Right renal pelvis (tissue), 4 donors: ENCODE results near the gene NUMBL. TPM values are rescaled to one million over a fixed set of nuclear protein-coding genes. Genes with fewer than 3 reads are reported as not detected.

Experiments used
- DNase-seq, 4 donors: peaks; one replicate each; pipeline ENCODE4 v3.0.0-alpha.2; 2013; ENCODE audit warnings: low read depth in 4 of 4, low spot score in 3 of 4, missing footprints in 1 of 4
- polyA plus RNA-seq, 4 donors: library from polyadenylated mRNA; unstranded; fragments of 120-200 nt; gene quantifications; one replicate each; pipeline ENCODE4 v1.2.1, GENCODE V29; 2013; ENCODE audit not compliant: insufficient read length in 4 of 4

The NUMBL gene
- polyA plus RNA-seq, 4 donors: 11.1 to 16.0 (median 12.6) TPM

DNA sequence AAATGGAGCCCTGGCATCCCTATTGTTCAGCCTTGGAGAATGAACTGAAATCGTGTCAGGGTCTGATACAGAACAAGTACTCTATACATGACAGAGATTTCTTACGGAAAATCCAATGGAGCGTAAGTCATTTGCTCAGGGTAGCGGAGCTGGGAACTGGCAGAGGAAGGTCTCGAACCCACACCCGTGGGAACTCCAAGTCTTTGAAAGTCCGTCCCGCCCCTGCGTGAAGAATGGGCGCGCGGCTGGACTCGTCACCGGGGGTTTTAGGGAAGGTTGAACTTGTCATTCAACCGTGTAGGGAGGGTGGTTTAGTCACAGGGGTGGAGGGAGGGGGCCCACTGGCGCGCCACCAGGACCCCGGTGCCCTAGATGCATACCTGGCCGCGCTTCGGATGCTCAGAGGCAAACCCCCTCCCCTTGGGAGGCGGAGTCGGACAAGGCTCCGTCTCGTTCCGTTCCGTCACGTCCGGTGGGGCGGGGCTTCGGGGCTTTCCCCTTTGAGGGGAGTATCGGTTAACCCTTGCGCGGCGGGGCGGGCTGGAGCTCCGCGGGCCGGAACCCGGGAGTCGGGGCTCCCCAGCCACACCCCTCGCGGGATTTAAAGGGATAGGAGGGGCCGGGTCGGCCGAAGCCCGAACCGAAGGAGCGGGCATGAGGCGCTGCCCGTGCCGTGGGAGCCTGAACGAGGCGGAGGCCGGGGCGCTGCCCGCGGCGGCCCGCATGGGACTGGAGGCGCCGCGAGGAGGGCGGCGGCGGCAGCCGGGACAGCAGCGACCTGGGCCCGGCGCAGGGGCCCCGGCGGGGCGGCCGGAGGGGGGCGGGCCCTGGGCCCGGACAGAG, 26.3 kb upstream of the NUMBL start, which contains the start of the genes COQ8B and ITPKC:
COQ8B (minus strand) TSS at position 405 of the 843 bp plus-strand sequence. CDS start 2,254 bp downstream, outside the sequence.
ITPKC (plus strand) TSS at position 631 of the 843 bp plus-strand sequence; CDS start at position 655, 24 bp downstream.
- peak; percentile 99 for DNase-seq

DNA sequence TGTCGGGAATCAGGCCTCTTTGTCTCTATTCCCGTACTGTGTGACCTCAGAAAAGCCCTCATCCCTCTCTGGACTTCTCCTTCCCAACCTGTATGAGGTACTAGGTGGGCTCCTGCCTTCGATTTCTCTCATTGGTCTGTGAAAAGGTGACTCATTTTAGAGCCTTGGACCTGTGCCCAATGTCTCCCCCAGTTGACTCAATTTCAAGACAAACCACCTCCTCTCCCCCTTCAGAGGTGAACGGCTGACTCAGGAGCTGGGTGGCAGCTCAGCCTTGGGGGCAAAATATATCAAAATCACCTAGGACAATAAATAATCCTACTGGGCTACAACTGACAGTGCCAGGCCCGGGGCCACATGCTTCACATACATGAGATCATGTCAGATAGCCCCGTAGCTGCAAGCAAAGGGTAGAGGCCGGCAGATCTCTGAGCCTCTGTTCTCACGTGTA, 25.6 kb upstream of the NUMBL start:
- DNase-seq: no peak

DNA sequence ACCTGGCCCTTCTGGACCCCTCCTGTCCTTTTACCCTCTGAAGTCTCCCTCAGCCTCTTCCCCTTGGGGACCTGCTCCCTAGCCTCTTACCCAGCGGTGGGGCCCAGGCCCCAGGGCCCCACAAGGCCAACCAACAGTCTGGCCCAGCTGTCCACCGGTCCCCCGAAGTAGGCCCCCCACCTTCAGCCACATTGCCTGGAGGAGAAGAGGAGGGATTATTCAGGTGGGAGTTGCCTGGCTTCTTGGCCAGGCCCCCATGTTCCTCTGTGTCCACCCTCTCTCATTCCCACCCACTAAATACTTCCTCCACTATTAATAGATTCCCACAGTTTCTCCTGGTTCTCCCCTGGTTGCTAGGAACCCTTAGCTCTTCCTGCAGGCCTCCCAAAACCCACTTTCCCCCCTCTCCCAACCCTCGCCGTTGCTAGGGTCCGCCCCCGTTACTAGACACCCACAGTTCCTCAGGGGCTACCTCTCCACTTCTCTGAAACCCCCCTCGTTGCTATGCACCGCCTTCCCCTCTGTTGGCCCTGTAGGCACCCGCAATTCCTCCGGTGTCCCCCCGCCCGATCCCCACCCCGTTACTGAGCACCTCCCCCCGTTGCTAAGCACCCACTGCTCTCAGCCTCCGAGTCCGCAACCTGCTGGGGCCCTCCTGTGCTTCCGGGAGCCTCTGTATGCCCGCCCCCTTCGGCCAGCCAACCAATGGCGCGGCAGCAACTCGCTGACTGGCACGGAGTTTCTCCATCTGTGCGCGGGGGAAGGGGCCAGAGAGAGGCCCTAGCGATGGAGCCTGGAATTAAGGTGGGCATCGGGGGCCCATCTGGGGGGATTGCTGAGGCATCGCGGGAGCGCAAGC, 24.2 kb upstream of the NUMBL start:
- DNase-seq: peak; percentile 85 to 92 (median 90)

DNA sequence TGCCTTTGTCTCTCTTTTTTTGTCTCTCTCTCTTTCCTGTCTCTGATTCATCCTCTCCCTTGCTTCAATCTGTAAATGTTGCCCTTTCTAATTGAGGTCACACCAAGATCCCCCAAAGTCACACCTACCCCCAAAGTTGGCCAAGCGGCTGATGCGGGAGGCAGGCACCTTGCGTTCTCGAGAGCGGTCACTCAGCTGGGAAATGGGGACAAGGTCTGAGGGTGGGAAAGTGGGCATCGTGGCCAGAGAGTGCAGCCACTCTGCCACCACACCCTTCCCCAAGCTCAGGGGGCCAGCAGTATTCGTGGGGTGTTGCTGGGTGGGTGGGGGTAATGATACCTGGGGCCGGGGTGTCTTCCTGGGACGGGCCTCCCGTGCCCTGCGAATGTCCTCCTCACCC, 23.5 kb upstream of the NUMBL start:
- DNase-seq: no peak

DNA sequence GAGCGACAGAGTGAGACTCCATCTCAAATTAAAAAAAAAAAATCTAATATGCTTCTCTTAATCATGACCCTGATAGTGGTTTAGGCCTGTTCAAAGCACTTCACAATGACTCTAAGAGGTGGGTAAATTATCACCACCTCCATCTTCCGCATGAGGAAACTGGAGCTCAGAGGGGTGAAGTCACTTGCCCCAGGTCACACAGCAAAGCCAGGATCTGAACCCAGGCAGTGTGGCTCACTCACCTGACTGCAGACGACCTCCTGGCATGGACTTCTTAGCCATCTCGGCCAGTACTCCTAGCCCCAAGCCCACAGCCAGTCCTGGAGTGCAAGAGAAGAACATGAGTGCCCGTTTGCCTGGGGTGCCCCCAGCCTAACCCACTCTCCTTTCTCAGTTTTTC, 19.4 kb upstream of the NUMBL start:
- no peak for DNase-seq

DNA sequence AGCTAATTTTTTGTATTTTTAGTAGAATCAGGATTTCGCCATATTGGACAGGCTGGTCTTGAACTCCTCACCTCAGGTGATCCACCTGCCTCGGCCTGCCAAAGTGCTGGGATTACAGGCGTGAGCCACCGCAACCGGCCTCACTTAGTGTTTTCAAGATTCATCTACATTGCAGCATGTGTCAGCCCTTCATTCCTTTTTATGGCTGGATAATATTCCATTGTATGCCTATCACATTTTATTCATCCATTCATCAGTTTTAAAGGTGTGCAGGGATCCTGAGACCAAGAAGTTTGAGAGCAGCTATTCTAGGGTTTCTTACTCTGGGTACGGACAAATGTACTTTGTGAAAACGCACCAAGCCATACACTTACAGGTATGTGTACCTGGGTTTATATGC, 17.2 kb upstream of the NUMBL start:
- no peak for DNase-seq

DNA sequence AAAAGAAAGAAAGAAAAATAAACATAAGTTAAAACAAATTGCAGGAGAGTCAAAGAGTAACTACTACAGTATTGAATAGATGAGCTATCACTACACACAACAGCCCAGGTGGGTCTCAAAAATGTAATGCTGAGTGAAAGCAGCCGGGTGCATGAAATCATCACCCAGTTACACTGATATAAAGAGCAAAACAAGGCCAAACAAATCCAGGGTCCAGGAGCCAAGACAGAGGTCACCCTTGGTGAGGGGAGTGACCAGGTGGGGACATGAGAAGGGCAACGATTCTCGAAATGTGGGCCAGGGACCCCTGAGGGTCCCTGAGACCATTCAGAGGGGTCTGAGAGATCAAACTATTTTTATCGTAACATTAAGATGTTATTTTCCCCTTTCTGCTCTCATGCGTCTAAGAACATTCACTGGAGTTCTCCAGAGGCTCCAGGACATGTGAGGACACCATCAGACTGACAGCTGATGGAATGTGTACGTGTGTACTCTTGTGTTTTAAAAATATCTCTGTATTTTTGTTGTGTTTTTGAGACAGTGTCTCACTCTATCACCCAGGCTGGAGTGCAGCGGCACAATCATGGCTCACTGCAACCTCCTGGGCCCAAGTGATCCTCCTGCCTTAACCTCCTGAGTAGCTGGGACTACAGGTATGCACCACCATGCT, 15.6 kb upstream of the NUMBL start:
- DNase-seq: no peak

DNA sequence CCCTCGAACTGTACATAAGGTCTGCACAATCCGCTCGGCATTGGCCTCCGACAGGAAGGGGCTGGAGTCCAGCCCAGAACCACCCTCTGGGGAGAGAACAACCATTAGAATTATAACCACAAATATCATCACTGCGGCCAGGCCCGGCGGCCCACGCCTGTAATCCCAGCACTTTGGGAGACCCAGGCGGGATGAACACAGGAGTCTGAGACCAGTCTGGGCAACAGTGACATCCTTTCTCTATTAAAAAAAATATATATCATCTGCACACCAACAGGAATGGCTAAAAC, 14.9 kb upstream of the NUMBL start:
- no peak for DNase-seq

DNA sequence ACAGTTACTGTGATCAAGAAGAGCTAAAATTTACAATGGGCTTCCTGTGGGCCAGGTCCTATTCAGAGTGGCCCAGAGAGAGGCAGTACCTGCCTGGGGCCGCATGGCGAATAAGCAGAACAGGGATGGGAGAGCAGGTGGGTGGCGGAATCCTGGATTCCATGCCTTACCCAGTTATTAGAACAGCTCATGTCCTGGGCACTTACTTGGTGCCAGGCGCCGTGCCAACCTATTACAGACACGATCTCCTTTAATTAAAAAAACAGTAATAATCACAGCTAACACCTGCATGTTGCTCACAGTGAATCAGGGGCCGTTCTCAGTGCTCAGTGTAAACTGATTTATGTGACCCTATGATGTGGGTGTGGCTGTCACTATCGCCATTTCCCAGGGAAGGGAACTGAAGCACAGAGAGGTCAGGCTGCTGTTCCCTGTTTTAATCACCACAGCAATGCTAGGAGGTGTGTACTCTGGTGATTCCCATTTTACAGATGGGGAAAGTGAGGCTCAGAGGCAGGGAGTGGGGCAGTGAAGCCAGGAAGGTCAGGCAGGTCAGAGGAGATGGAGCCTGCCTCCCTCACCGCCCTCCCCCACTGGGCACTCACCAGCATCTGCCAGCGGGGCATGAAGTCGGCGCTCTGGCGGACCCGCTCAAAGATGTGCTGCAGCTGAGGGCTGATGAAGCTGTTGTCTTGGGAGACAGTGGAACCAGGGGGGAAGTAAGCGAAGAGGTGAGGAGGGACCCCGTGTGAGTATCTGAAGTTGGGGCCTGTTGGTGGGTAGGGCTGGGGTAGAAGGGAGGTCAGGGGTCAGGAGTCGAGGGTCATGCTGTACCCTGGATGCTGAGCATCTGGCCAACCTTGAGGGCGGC, 14.3 kb upstream of the NUMBL start:
- DNase-seq: no peak

DNA sequence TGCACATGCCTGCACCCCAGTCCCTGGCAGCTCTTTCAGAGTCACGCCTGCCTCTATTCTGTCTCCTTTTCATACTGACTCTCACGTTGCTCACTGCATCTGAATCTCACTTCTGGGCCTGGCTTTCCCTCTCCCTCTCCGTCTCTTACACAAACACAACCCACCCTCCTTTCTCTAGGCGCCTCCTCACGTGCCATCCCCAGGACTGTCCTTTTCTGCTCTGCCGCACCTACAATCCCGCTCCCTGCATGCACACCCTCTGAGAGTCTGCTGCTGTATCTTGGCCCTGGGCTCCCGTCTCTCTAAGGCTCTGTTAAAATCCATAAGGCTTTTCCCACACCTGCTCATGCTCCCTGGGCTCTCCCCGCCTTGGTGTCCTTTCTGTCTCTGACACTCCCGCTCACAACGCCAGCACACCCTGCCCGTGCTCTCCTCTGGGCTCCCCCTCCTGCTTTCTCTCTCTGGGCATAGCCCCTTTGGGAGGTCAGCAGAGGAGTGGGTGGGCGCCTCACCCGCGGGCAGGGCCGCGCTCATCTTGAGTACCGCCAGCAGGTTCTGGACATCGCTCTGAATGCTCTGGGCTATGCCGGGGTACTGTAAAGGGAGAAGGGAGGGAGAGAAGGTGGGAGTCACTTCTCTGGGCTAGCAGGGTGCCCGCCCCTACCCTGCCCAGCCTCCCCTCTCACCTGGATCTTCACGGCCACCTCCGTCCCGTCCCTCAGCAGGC, 12.7 kb upstream of the NUMBL start:
- DNase-seq: no peak

DNA sequence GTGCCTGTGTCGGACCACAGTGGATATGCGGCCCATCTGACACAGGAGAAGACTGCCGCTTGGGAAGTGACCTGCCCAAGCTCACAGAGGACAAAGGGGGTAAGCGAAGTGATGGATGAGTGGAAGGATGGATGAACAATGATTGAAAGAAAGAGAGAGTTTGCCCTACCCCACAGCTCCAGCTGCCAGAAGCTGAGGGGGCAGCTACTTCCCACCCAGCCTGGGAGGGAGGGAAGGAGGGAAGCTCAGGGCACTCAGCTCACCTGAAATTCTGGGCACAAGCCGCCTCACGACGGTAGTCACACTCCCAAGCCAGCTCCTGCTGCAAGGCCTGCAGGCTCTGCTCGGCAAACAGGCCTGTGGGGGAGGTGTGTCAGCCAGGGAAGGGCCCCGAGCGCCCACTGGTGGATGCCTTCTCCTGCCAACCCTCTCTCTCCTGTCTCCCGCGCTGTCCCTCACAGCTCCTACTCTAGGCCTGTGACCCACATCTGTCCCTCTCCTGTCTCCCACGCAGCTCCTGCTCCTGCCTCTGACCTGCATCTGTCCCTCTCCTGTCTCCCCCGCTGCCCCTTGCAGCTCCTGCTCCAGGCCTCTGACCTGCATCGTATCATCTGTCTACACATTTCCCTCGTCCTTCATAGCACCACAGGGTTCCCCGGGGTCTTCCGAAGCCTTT, 12.0 kb upstream of the NUMBL start:
- DNase-seq: no peak

DNA sequence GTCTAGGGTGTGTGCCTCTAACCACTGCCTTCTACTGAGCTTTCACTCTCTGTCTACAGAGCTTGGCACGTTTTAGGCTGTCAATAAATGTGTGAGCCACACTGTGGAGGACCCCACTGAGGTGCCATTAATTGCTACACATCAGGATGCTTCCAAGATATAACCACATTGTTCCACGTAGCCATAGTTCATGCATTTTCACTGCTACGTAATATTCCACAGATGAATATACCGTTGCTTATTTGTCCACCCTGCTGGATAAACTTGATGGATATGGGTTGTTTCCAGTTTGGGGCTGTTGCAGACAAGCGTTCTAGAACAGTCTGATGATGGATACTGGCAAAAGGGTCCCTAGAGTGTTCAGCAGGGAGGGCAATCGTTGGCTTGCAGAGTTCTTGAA, 11.3 kb upstream of the NUMBL start:
- no peak for DNase-seq

DNA sequence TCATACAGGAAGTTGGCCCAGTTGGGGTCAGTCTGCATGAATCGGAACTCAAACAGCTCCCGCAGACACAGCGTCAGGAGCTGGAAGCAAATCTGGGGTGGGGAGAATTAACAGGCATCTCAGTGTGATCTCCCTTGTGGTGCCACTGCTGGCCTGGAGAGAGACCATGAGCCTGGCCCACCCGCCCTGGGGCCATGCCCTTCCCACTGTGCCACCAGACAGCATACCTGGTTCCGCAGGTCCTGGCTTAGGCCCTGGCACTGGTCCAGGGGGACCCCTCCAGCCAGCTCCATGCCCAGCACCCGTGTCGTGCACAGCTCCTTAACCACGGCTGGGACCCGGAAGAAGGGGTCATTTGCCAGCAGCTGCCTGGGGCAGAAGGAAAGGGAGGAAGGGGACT, 9.6 kb upstream of the NUMBL start:
- no peak for DNase-seq

DNA sequence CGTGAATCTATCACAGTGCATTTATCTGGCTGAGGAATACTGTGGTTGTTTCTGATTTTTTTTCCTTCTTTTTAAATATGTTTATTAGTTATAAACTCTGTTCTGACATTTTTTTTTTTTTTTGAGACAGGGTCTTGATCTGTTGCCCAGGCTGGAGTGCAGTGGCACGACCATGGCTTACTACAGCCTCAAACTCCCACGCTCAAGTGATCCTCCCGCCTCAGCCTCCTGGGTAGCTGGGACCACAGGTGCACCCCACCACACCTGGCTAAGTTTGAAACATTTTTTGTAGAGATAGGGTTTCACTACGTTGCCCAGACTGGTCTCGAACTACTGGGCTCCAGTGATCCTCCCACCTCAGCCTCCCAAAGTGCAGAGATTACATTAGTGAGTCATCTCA, 6.6 kb upstream of the NUMBL start:
- no peak for DNase-seq

DNA sequence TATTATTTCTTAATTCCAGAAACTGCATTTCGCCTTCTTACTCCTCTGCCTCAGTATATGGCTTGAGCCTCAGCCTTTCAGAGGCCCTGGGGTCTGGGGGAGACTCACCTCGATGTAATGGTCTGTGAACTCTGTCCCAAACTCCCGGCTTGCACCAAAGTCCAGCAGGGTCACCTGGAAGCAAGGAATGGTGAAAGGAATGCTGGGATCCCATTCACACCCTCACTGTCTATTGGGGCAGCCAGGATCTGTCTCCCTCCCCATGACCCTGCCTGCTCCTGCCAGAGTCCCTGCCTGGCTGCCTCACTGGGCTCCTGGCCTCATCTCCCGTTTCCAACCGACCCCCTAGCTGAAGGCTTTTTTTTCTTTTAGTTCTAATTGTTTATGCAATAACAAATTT, 5.4 kb upstream of the NUMBL start:
- DNase-seq: no peak

DNA sequence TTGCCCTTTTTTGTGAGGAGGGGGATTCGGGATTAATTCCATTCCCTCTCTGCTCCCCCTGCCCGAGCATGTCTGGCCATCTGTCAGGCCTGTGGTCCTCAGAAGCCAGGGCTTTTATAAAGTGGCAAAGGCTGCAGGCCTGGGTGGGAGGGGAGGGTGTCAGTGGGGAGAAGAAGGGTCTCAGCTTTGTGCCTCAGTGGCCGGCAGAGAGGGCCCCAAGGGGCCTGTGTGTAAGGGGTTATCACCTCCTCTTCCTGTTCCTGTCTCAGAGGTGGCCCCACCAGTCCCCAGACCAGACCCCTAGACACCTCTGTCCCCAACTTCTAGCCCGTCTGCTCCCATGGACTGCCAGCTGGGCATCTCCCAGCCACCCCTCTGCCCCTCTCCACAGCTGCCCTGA, 3.4 kb upstream of the NUMBL start:
- DNase-seq: no peak

DNA sequence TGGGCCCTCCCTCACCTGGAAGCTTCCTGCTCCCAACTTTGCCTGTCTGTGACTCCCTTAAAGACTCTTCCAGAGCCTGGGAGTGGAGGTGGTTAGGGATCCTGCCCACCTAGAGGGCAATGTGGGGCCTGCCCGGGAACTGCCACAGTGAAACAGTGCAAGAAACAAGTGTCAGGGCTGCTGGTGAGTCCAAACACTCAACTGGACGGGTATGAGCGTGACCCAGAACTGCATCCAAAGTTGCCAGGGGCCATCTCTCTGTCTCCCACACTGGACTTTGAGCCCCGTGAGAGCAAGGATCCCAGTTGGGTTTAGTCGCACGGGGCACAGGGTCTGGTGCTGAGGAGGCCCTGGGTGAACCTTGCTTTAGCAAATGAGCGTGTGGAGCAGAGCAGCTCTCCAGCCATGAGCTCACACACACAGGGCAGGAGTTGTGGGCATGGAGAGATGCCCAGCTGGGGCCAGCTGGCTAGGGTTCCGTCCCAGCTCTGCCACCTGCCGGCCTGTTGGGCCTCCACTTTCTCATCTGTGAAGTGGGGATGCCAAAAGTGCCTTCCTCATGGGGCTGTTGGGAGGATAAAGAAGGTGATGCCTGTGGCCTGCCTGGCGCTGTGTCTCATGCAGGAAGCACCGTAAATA, 2.8 kb upstream of the NUMBL start:
- no peak for DNase-seq

DNA sequence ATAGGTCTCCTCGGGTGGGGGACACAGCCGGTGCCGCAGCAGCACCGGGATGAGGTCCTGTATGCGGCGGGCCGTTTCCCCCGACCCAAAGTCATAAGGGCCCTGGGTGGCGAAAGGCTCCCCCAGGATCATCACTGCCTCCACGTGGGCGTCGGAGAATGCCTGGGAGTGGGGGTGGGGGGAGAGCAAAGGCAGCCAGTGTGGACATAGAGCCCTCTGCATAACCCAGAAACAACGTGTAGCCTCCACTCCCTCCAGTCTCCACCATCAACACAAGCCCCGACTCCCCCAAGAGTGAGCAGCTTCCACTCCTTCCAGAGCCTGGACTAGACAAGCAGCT, 1.7 kb upstream of the NUMBL start:
- DNase-seq: no peak
